HepG2 (cell line): Measurements from ENCODE around the gene GGPS1. TPM values are rescaled to one million over a fixed set of nuclear protein-coding genes. Genes with fewer than 3 reads are reported as not detected.

Experiments used
- AHR ChIP-seq: IDR thresholded peaks from 2 replicates; pipeline ENCODE4 v1.6.1; 2018; ENCODE audit warnings: missing genetic modification reagents, missing compliant biosample characterization
- HCFC1 ChIP-seq: fragments of 150-350 bp; IDR thresholded peaks from 2 replicates; pipeline ENCODE4 v1.6.1; 2014; ENCODE audit warnings: low read depth, low read length
- ZFP90 ChIP-seq: sonication (generic); formaldehyde crosslinking; IDR thresholded peaks from 2 replicates; pipeline ENCODE4 v1.8.0; 2022; ENCODE audit warnings: missing genetic modification reagents, mild to moderate bottlenecking, inconsistent platforms, borderline replicate concordance
- ZKSCAN1 ChIP-seq: fragments of 150-350 bp; IDR thresholded peaks from 2 replicates; pipeline ENCODE4 v1.6.1; 2014; ENCODE audit warnings: low read length
- ZNF24 ChIP-seq: fragments of 450-650 bp; IDR thresholded peaks from 2 replicates; pipeline ENCODE4 v1.6.1; 2017; ENCODE audit warnings: antibody characterized with exemption, mild to moderate bottlenecking
- ZNF263 ChIP-seq: sonication (generic); formaldehyde crosslinking; IDR thresholded peaks from 2 replicates; pipeline ENCODE4 v1.4.0; 2020; ENCODE audit warnings: missing genetic modification reagents
- ZNF570 ChIP-seq: sonication (generic); formaldehyde crosslinking; IDR thresholded peaks from 2 replicates; pipeline ENCODE4 v1.4.0; 2020; ENCODE audit warnings: mild to moderate bottlenecking, missing genetic modification reagents, borderline replicate concordance
- ZZZ3 ChIP-seq: sonication (generic); formaldehyde crosslinking; IDR thresholded peaks from 2 replicates; pipeline ENCODE4 v1.4.0; 2020; ENCODE audit warnings: missing genetic modification reagents, mild to moderate bottlenecking, borderline replicate concordance
- polyA plus RNA-seq, 8 experiments: library from polyadenylated mRNA; depleted of rRNA in 3 of 8; stranded (reverse) in 7 of 8; unstranded in 1 of 8; fragments of >200 nt; fragmentation: Illumina TruSeq in 4 of 8; extraction: Trizol in 4 of 8; gene quantifications; 2 replicates each; pipeline versions ENCODE4 v1.2.1 to v1.2.3, GENCODE V29; 2011 to 2016; ENCODE audit warnings: low read depth in 4 of 8, missing spikeins in 1 of 8, mixed read lengths in 1 of 8; ENCODE audit not compliant: insufficient read depth in 1 of 8
- total RNA-seq, 5 experiments: library from RNA; depleted of rRNA; stranded (reverse); fragments of >200 nt; fragmentation: Illumina TruSeq; extraction: Trizol; gene quantifications; 2 replicates each; pipeline ENCODE4 v1.2.3, GENCODE V29; 2016; ENCODE audit warnings: low read depth in 1 of 5
- TF ChIP-seq, protein P1 (sequence below): sonication (generic); formaldehyde crosslinking; IDR thresholded peaks from 2 replicates; pipeline ENCODE4 v1.4.0; 2020; ENCODE audit warnings: mild to moderate bottlenecking, missing genetic modification reagents
- TF ChIP-seq, protein P2 (sequence below): sonication (generic); formaldehyde crosslinking; IDR thresholded peaks from 2 replicates; pipeline ENCODE4 v1.5.0; 2020; ENCODE audit warnings: mild to moderate bottlenecking, missing genetic modification reagents
- TF ChIP-seq, protein P3 (sequence below): sonication (generic); formaldehyde crosslinking; IDR thresholded peaks from 2 replicates; pipeline ENCODE4 v1.8.1; 2023; ENCODE audit warnings: mild to moderate bottlenecking, missing genetic modification reagents
- TF ChIP-seq, protein P4 (sequence below): sonication (generic); formaldehyde crosslinking; IDR thresholded peaks from 2 replicates; pipeline ENCODE4 v1.4.0; 2020; ENCODE audit warnings: missing genetic modification reagents
- TF ChIP-seq, protein P5 (sequence below): conservative IDR thresholded peaks from 2 replicates; pipeline ENCODE4 v1.6.1; 2018; ENCODE audit warnings: missing genetic modification reagents
- TF ChIP-seq, protein P6 (sequence below): sonication (generic); formaldehyde crosslinking; IDR thresholded peaks from 2 replicates; pipeline ENCODE4 v1.4.0; 2020; ENCODE audit warnings: mild to moderate bottlenecking, low read depth, missing genetic modification reagents

The GGPS1 gene
- total and polyA plus RNA-seq, 2 of the 13 experiments (the other 11 are each of a cell fraction or from before 2014, with no cell fraction given) = 28.8 to 42.6 TPM

DNA sequence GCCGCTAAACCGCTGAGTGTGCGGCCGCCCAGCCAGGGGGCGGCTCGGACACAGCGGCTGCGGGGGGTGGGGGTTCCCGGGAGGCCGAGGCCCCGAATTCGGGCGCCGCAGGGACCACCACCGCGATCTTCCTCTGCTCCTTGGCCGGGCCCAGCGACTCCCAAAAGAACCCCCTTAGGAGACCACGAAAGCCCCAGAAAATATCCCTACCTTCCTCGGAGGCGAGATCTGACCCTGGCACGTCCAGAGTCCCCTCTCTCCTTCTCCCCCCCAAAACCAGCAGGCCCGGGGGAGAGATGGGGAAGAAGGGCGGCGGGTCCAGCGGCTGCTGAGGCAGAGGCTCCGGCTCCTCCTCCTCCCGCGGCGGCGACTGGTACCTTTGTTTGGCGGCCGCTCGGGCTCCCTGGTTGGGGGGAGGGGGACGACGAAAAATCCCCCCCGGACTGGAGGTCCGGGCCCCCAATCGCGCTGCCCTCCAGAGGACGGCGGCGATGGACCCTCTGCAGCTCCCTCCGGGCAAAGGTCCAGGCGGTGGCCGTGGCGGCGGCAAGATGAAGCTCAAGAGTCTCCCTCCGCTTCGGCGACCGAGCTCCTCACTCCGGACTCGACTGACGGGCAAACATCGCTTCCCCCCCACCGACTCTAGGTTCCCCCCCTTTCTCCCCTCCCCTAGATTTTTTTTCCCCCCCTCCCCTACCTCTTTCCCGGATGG, 655 bp upstream of the GGPS1 start, which contains the start of gene ARID4B (continued):
- TF ChIP-seq, protein P1, sequence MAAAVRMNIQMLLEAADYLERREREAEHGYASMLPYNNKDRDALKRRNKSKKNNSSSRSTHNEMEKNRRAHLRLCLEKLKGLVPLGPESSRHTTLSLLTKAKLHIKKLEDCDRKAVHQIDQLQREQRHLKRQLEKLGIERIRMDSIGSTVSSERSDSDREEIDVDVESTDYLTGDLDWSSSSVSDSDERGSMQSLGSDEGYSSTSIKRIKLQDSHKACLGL = no peak
- TF ChIP-seq, protein P2, sequence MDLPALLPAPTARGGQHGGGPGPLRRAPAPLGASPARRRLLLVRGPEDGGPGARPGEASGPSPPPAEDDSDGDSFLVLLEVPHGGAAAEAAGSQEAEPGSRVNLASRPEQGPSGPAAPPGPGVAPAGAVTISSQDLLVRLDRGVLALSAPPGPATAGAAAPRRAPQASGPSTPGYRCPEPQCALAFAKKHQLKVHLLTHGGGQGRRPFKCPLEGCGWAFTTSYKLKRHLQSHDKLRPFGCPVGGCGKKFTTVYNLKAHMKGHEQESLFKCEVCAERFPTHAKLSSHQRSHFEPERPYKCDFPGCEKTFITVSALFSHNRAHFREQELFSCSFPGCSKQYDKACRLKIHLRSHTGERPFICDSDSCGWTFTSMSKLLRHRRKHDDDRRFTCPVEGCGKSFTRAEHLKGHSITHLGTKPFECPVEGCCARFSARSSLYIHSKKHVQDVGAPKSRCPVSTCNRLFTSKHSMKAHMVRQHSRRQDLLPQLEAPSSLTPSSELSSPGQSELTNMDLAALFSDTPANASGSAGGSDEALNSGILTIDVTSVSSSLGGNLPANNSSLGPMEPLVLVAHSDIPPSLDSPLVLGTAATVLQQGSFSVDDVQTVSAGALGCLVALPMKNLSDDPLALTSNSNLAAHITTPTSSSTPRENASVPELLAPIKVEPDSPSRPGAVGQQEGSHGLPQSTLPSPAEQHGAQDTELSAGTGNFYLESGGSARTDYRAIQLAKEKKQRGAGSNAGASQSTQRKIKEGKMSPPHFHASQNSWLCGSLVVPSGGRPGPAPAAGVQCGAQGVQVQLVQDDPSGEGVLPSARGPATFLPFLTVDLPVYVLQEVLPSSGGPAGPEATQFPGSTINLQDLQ (CRISPR knock-in tag) = no peak
- TF ChIP-seq ZNF263 (CRISPR knock-in tag) = peak; percentile 46; the same call in 1 of the 2 replicates
- TF ChIP-seq, protein P3, sequence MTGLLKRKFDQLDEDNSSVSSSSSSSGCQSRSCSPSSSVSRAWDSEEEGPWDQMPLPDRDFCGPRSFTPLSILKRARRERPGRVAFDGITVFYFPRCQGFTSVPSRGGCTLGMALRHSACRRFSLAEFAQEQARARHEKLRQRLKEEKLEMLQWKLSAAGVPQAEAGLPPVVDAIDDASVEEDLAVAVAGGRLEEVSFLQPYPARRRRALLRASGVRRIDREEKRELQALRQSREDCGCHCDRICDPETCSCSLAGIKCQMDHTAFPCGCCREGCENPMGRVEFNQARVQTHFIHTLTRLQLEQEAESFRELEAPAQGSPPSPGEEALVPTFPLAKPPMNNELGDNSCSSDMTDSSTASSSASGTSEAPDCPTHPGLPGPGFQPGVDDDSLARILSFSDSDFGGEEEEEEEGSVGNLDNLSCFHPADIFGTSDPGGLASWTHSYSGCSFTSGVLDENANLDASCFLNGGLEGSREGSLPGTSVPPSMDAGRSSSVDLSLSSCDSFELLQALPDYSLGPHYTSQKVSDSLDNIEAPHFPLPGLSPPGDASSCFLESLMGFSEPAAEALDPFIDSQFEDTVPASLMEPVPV = no peak
- TF ChIP-seq, protein P4, sequence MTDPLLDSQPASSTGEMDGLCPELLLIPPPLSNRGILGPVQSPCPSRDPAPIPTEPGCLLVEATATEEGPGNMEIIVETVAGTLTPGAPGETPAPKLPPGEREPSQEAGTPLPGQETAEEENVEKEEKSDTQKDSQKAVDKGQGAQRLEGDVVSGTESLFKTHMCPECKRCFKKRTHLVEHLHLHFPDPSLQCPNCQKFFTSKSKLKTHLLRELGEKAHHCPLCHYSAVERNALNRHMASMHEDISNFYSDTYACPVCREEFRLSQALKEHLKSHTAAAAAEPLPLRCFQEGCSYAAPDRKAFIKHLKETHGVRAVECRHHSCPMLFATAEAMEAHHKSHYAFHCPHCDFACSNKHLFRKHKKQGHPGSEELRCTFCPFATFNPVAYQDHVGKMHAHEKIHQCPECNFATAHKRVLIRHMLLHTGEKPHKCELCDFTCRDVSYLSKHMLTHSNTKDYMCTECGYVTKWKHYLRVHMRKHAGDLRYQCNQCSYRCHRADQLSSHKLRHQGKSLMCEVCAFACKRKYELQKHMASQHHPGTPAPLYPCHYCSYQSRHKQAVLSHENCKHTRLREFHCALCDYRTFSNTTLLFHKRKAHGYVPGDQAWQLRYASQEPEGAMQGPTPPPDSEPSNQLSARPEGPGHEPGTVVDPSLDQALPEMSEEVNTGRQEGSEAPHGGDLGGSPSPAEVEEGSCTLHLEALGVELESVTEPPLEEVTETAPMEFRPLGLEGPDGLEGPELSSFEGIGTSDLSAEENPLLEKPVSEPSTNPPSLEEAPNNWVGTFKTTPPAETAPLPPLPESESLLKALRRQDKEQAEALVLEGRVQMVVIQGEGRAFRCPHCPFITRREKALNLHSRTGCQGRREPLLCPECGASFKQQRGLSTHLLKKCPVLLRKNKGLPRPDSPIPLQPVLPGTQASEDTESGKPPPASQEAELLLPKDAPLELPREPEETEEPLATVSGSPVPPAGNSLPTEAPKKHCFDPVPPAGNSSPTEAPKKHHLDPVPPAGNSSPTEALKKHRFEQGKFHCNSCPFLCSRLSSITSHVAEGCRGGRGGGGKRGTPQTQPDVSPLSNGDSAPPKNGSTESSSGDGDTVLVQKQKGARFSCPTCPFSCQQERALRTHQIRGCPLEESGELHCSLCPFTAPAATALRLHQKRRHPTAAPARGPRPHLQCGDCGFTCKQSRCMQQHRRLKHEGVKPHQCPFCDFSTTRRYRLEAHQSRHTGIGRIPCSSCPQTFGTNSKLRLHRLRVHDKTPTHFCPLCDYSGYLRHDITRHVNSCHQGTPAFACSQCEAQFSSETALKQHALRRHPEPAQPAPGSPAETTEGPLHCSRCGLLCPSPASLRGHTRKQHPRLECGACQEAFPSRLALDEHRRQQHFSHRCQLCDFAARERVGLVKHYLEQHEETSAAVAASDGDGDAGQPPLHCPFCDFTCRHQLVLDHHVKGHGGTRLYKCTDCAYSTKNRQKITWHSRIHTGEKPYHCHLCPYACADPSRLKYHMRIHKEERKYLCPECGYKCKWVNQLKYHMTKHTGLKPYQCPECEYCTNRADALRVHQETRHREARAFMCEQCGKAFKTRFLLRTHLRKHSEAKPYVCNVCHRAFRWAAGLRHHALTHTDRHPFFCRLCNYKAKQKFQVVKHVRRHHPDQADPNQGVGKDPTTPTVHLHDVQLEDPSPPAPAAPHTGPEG (CRISPR knock-in tag) = no peak
- no peak for TF ChIP-seq ZKSCAN1
- TF ChIP-seq AHR (CRISPR knock-in tag) = no peak
- TF ChIP-seq, protein P5, sequence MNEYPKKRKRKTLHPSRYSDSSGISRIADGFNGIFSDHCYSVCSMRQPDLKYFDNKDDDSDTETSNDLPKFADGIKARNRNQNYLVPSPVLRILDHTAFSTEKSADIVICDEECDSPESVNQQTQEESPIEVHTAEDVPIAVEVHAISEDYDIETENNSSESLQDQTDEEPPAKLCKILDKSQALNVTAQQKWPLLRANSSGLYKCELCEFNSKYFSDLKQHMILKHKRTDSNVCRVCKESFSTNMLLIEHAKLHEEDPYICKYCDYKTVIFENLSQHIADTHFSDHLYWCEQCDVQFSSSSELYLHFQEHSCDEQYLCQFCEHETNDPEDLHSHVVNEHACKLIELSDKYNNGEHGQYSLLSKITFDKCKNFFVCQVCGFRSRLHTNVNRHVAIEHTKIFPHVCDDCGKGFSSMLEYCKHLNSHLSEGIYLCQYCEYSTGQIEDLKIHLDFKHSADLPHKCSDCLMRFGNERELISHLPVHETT = no peak
- TF ChIP-seq, protein P6, sequence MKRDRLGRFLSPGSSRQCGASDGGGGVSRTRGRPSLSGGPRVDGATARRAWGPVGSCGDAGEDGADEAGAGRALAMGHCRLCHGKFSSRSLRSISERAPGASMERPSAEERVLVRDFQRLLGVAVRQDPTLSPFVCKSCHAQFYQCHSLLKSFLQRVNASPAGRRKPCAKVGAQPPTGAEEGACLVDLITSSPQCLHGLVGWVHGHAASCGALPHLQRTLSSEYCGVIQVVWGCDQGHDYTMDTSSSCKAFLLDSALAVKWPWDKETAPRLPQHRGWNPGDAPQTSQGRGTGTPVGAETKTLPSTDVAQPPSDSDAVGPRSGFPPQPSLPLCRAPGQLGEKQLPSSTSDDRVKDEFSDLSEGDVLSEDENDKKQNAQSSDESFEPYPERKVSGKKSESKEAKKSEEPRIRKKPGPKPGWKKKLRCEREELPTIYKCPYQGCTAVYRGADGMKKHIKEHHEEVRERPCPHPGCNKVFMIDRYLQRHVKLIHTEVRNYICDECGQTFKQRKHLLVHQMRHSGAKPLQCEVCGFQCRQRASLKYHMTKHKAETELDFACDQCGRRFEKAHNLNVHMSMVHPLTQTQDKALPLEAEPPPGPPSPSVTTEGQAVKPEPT (CRISPR knock-in tag) = no peak
- no peak for TF ChIP-seq ZNF24
- no peak for TF ChIP-seq ZZZ3
- TF ChIP-seq ZFP90 (CRISPR knock-in tag) = no peak; the same call in none of the 2 replicates
- TF ChIP-seq HCFC1 = no peak
- no peak for TF ChIP-seq ZNF570
